Endothelial cell of umbilical vein (primary cell): ENCODE results near the gene NRCAM. TPM values are rescaled to one million over a fixed set of nuclear protein-coding genes. Genes with fewer than 3 reads are reported as not detected.

Experiments used
- BruUV-seq: library from RNA; stranded (reverse); fragments of 400-500 nt; replicated peaks from 2 replicates; lab custom pipeline; 2021; lab: Mats Ljungman, UMichigan
- CTCF ChIA-PET: fragments of 300-600, 350-600 bp; sonication (Branson Sonifier 250); formaldehyde crosslinking; loops from one replicate; lab custom pipeline; 2021; ENCODE audit warnings: antibody characterized with exemption, inconsistent platforms; lab: Charles Lee
- POLR2A ChIA-PET: fragments of 300-600, 350-600 bp; sonication (Branson Sonifier 250); formaldehyde crosslinking; loops from one replicate; lab custom pipeline; 2021; ENCODE audit warnings: antibody characterized with exemption, inconsistent platforms; lab: Charles Lee
- DNase-seq: peaks from one replicate; pipeline ENCODE4 v3.0.0-alpha.2; 2011; ENCODE audit warnings: low read depth, low spot score
- FAIRE-seq: peaks from 2 replicates; lab custom pipeline; 2011; peaks lifted over from hg19 to GRCh38; lab: Jason Lieb, UNC
- H2AFZ ChIP-seq: 2 replicates; pipeline ENCODE4 v1.6.0; 2012; ENCODE audit warnings: low read depth, low read length, control low read depth, inconsistent platforms
- H3K27ac ChIP-seq: 2 replicates; pipeline ENCODE4 v1.5.1; 2011; ENCODE audit warnings: low read depth, mild to moderate bottlenecking, control low read depth, low read length, moderate library complexity; ENCODE audit not compliant: insufficient read depth
- H3K27me3 ChIP-seq, 2 experiments: 2 replicates each; pipeline versions ENCODE4 v1.6.0 to v1.6.1; 2011; ENCODE audit warnings: low read length in 2 of 2, mixed read lengths in 1 of 2; ENCODE audit not compliant: control insufficient read depth in 2 of 2, insufficient read depth in 2 of 2
- H3K36me3 ChIP-seq, 2 experiments: 2 replicates in 1 of 2; 3 replicates in 1 of 2; pipeline ENCODE4 v1.5.1; 2011; ENCODE audit warnings: low read length in 2 of 2, mild to moderate bottlenecking in 1 of 2, moderate library complexity in 1 of 2; ENCODE audit not compliant: control insufficient read depth in 2 of 2, insufficient read depth in 2 of 2; ENCODE audit errors: extremely low read depth in 1 of 2
- H3K4me1 ChIP-seq: 3 replicates; pipeline ENCODE4 v1.5.1; 2011; ENCODE audit warnings: mild to moderate bottlenecking, low read length; ENCODE audit not compliant: control insufficient read depth, insufficient read depth; ENCODE audit errors: extremely low read depth
- H3K4me2 ChIP-seq: 2 replicates; pipeline ENCODE4 v1.6.1; 2011; ENCODE audit warnings: low read length, control low read depth, mixed read lengths; ENCODE audit not compliant: insufficient read depth
- H3K4me3 ChIP-seq, 3 experiments: fragments of 200-600 bp in 1 of 3; sonication (generic), shearing (Covaris generic) in 1 of 3; replicated peaks in 1 of 3; 2 replicates each; pipeline ENCODE4 v1.5.1; 2011 to 2016; ENCODE audit warnings: control low read depth in 3 of 3, low read length in 3 of 3, mild to moderate bottlenecking in 2 of 3, inconsistent platforms in 1 of 3, low read depth in 1 of 3, moderate library complexity in 1 of 3; ENCODE audit not compliant: insufficient read depth in 1 of 3
- H3K79me2 ChIP-seq: 2 replicates; pipeline ENCODE4 v1.6.0; 2012; ENCODE audit warnings: low read length, inconsistent platforms; ENCODE audit not compliant: control insufficient read depth, insufficient read depth
- H3K9ac ChIP-seq: replicated peaks from 2 replicates; pipeline ENCODE3; 2011; ENCODE audit warnings: low read length, control low read depth; ENCODE audit not compliant: insufficient read depth; ENCODE audit errors: extremely low read depth
- H3K9me1 ChIP-seq: replicated peaks from 3 replicates; pipeline ENCODE4 v1.6.0; 2011; ENCODE audit warnings: mild to moderate bottlenecking, low read length; ENCODE audit not compliant: control insufficient read depth, insufficient read depth; ENCODE audit errors: extremely low read depth
- H3K9me3 ChIP-seq: replicated peaks from 2 replicates; pipeline ENCODE4 v1.5.1; 2012; ENCODE audit warnings: low read length, inconsistent platforms; ENCODE audit not compliant: control insufficient read depth, insufficient read depth
- H4K20me1 ChIP-seq: replicated peaks from 2 replicates; pipeline ENCODE3; 2011; ENCODE audit warnings: mild to moderate bottlenecking, low read length; ENCODE audit not compliant: control insufficient read depth, insufficient read depth; ENCODE audit errors: extremely low read depth
- CTCF ChIP-seq, 2 donors: IDR thresholded peaks; 1 replicate in 1 of 2; 2 replicates in 1 of 2; pipeline ENCODE4 v1.5.1; 2011; ENCODE audit warnings: low read length in 2 of 2, mild to moderate bottlenecking in 2 of 2, moderate library complexity in 2 of 2, control low read depth in 1 of 2, inconsistent platforms in 1 of 2, low read depth in 1 of 2; ENCODE audit not compliant: insufficient read depth in 1 of 2; ENCODE audit errors: extremely low read depth in 1 of 2
- EZH2 ChIP-seq: IDR thresholded peaks from 2 replicates; pipeline ENCODE4 v1.6.1; 2012; ENCODE audit warnings: borderline replicate concordance, low read depth, mild to moderate bottlenecking, moderate library complexity, low read length, inconsistent platforms; ENCODE audit not compliant: severe bottlenecking
- FOS ChIP-seq: IDR thresholded peaks from 2 replicates; pipeline ENCODE4 v1.6.1; 2011; ENCODE audit warnings: mild to moderate bottlenecking, low read length, moderate library complexity, borderline replicate concordance; ENCODE audit not compliant: insufficient read depth
- GATA2 ChIP-seq: IDR thresholded peaks from 2 replicates; pipeline ENCODE4 v1.7.0; 2011; ENCODE audit warnings: low read depth, mild to moderate bottlenecking, moderate library complexity, mixed read lengths, low read length; ENCODE audit not compliant: insufficient read length, insufficient read depth
- JUN ChIP-seq: IDR thresholded peaks from 2 replicates; pipeline ENCODE4 v1.6.1; 2011; ENCODE audit warnings: borderline replicate concordance, low read depth; ENCODE audit not compliant: insufficient read length, insufficient read depth
- MAX ChIP-seq: IDR thresholded peaks from 2 replicates; pipeline ENCODE4 v1.6.1; 2011; ENCODE audit not compliant: insufficient read depth, insufficient read length
- MYC ChIP-seq: IDR thresholded peaks from one replicate; pipeline ENCODE4 v1.6.1; 2011; ENCODE audit warnings: mild to moderate bottlenecking, low read depth, low read length
- POLR2A ChIP-seq: IDR thresholded peaks from 2 replicates; pipeline ENCODE4 v1.6.1; 2012; ENCODE audit warnings: low read depth, mild to moderate bottlenecking, control low read depth, low read length
- POLR2AphosphoS5 ChIP-seq: IDR thresholded peaks from 2 replicates; pipeline ENCODE4 v1.6.1; 2012; ENCODE audit warnings: low read depth, mild to moderate bottlenecking, control low read depth, low read length, moderate library complexity; ENCODE audit not compliant: insufficient read depth
- dilution Hi-C: fragments of 300-500 bp; cut with MboI; formaldehyde crosslinking; loops from one replicate; pipeline ENCODE4 v1.15.0; 2019; ENCODE audit warnings: low sequenced_read_pairs; ENCODE audit not compliant: extremely low pct_ligation_motif_present
- intact Hi-C: fragments of 100-400 bp; cut with micrococcal nuclease; formaldehyde crosslinking; loops from one replicate; pipeline ENCODE4 v1.10.0; 2022
- polyA plus RNA-seq, 4 experiments: library from polyadenylated mRNA; depleted of rRNA in 3 of 4; stranded (reverse) in 3 of 4; unstranded in 1 of 4; fragments of >200 nt; gene quantifications; 2 replicates each; pipeline versions ENCODE4 v1.2.1 to v1.2.3, GENCODE V29; 2011 to 2012; ENCODE audit warnings: missing spikeins in 1 of 4
- total RNA-seq: library from RNA; stranded (reverse); gene quantifications from 2 replicates; pipeline ENCODE4 v1.2.3, GENCODE V29; 2021

NRCAM gene
- total and polyA plus RNA-seq, 2 donors (not counting 3 experiments of a cell fraction or from before 2014, with no cell fraction given), result 26.0 to 47.6 TPM

- Histone ChIP-seq H3K9me3 (no peaks in the 10 kb centered on the region), H3K79me2 (no peaks in the 10 kb centered on the region), H3K27ac (no peak overlapping the region), H3K9ac (no peak overlapping the region), H2AFZ (no peak overlapping the region), H3K9me1 (no peaks in the 10 kb centered on the region), H3K27me3 (no peaks in the 10 kb centered on the region), H3K4me3 (no peak overlapping the region), H3K36me3 (no peaks in the 10 kb centered on the region), H3K4me2 (no peak overlapping the region), H3K4me1 (no peaks in the 10 kb centered on the region), H4K20me1 (no peaks in the 10 kb centered on the region)
- FAIRE-seq (no peak), DNase-seq (no peak)
- BruUV-seq, result no TSS peak
- ChIA-PET CTCF (no interaction called here), POLR2A (no interaction called here)
- dilution Hi-C loops (no loop called here), intact Hi-C loops (no loop called here)
- no peak for TF ChIP-seq MAX
- no peak for TF ChIP-seq FOS
- TF ChIP-seq GATA2, result no peak
- TF ChIP-seq EZH2, result no peak
Observed at GRCh38 chr7:108140671-108141070, 315.6 kb downstream of the NRCAM start.

GRCh38 chr7:108138911-108139310 lies 317.3 kb downstream of the NRCAM start:
- H3K27me3 ChIP-seq, result no peaks in the 10 kb centered on the region
- H3K9me3 ChIP-seq, result no peaks in the 10 kb centered on the region
- H3K36me3 ChIP-seq, result no peaks in the 10 kb centered on the region
- no peaks in the 10 kb centered on the region for H3K79me2 ChIP-seq
- intact Hi-C loops (no loop called here), dilution Hi-C loops (no loop called here)
- BruUV-seq, result no TSS peak
- H3K4me2 ChIP-seq, result no peak overlapping the region
- no peak overlapping the region for H3K9ac ChIP-seq
- DNase-seq (peak; percentile 44), FAIRE-seq (peak; percentile 76)
- no peaks in the 10 kb centered on the region for H4K20me1 ChIP-seq
- no peaks in the 10 kb centered on the region for H3K9me1 ChIP-seq
- POLR2A ChIA-PET, result interaction anchor here (0.5 kb wide), 1 partner anchor 42 kb away, joined by 3 read pairs; no protein-coding TSS in a partner anchor
- no peak overlapping the region for H3K4me3 ChIP-seq
- CTCF ChIA-PET, result interaction anchor here (1.0 to 1.2 kb wide), 2 partner anchors 9 to 151 kb away, joined by 3 read pairs; partner anchors contain the start of gene LAMB4
- no peaks in the 10 kb centered on the region for H3K4me1 ChIP-seq
- no peak overlapping the region for H3K27ac ChIP-seq
- TF ChIP-seq EZH2, result no peak
- TF ChIP-seq POLR2A, result no peak
- TF ChIP-seq MYC, result no peak
- TF ChIP-seq MAX, result no peak
- TF ChIP-seq CTCF (IDR thresholded peaks at IDR 0.05; ENCODE audit: extremely low read depth in 1 of 2, insufficient read depth in 1 of 2, low read depth in 1 of 2, low read length in 2 of 2), result no peak
- TF ChIP-seq JUN, result no peak
- no peak for TF ChIP-seq POLR2AphosphoS5
- no peak for TF ChIP-seq FOS
- no peak for TF ChIP-seq GATA2
- no peak overlapping the region for H2AFZ ChIP-seq
